Activated T-cell treated with anti-CD3 and anti-CD28 coated beads for 24 hours (primary cell): ENCODE data around the gene NSUN5.
"Not testable (repeated sequence)": the region's sequence is repeated elsewhere in the genome, so short reads cannot be mapped to it uniquely, and the experiment has no call there.

Experiments
- DNase-seq: peaks from one replicate; pipeline ENCODE4 v3.0.0-alpha.2; 2020; ENCODE audit warnings: low read depth

Gene NSUN5

DNA sequence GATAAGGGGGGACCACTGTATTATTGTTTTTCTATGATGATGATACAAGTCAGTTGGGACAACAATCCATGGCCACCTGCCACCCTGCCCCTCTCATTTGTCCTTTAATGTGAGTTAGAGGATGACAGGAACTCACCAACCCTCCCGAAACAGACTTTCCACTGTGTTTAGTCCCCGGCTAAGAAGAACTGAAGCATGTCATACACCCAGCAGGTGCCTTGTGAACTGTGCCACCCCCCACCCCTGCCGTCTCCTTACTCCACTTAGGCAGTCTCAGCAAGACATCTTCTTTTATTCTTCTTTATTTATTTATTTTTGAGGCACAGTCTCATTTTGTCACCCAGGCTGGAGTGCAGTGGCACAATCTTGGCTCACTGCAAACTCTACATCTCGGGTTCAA is 40.8 kb downstream of the NSUN5 start:
- not testable (repeated sequence) for DNase-seq

- DNase-seq: not testable (repeated sequence)
Observed at GRCh38 chr7:73266719-73267368, 41.8 kb downstream of the NSUN5 start.

- not testable (repeated sequence) for DNase-seq
Observed at GRCh38 chr7:73262416-73262815, 46.2 kb downstream of the NSUN5 start.
